Measurements from ENCODE around the gene PAK1. TPM values are rescaled to one million over a fixed set of nuclear protein-coding genes. Genes with fewer than 3 reads are reported as not detected.

PAK1 gene
- total and polyA plus RNA-seq, 2 donors (not counting 3 experiments of a cell fraction or from before 2014, with no cell fraction given): 5.6 to 12.9 TPM

- H3K9me3 ChIP-seq (replicated peaks; ENCODE audit: control insufficient read depth, insufficient read depth, low read length): no peaks in the 10 kb centered on the region
- TF ChIP-seq JUN (IDR thresholded peaks at IDR 0.05; ENCODE audit: borderline replicate concordance, insufficient read depth, insufficient read length, low read depth): no peak
- TF ChIP-seq EZH2 (IDR thresholded peaks at IDR 0.05; ENCODE audit: borderline replicate concordance, low read depth, low read length, severe bottlenecking): no peak
- no peak for TF ChIP-seq MAX (IDR thresholded peaks at IDR 0.05; ENCODE audit: insufficient read depth, insufficient read length)
- no peak for TF ChIP-seq CTCF (IDR thresholded peaks at IDR 0.05; ENCODE audit: extremely low read depth in 1 of 2, insufficient read depth in 1 of 2, low read depth in 1 of 2, low read length in 2 of 2)
- TF ChIP-seq POLR2A (IDR thresholded peaks at IDR 0.05; ENCODE audit: low read depth, low read length): no peak
- TF ChIP-seq FOS (IDR thresholded peaks at IDR 0.05; ENCODE audit: borderline replicate concordance, insufficient read depth, low read length): no peak
- no peak for TF ChIP-seq MYC (IDR thresholded peaks at IDR 0.05; ENCODE audit: low read depth, low read length)
- no peak for TF ChIP-seq POLR2AphosphoS5 (IDR thresholded peaks at IDR 0.05; ENCODE audit: insufficient read depth, low read depth, low read length)
- no peak for TF ChIP-seq GATA2 (IDR thresholded peaks at IDR 0.05; ENCODE audit: insufficient read depth, insufficient read length, low read depth, low read length)
- no peak overlapping the region for H3K4me2 ChIP-seq (ENCODE audit: insufficient read depth, low read length)
- no TSS peak for BruUV-seq (replicated peaks)
- no peak overlapping the region for H3K27ac ChIP-seq (ENCODE audit: insufficient read depth, low read depth, low read length)
- dilution Hi-C loops (cut with MboI; ENCODE audit: extremely low pct_ligation_motif_present, low sequenced_read_pairs) (no loop called here), intact Hi-C loops (cut with micrococcal nuclease) (no loop called here)
- no peaks in the 10 kb centered on the region for H4K20me1 ChIP-seq (replicated peaks; ENCODE audit: control insufficient read depth, extremely low read depth, insufficient read depth, low read length)
- FAIRE-seq (no peak), DNase-seq (ENCODE audit: low read depth, low spot score) (no peak)
- H2AFZ ChIP-seq (ENCODE audit: low read depth, low read length): no peak overlapping the region
- no peaks in the 10 kb centered on the region for H3K36me3 ChIP-seq (ENCODE audit: control insufficient read depth in 2 of 2, extremely low read depth in 1 of 2, insufficient read depth in 2 of 2, low read length in 2 of 2)
- ChIA-PET POLR2A (no interaction called here), CTCF (interaction anchor here (1.0 kb wide), 1 partner anchor 37 kb away, joined by 3 read pairs; no protein-coding TSS in a partner anchor)
- no peaks in the 10 kb centered on the region for H3K4me1 ChIP-seq (ENCODE audit: control insufficient read depth, extremely low read depth, insufficient read depth, low read length)
- no peak overlapping the region for H3K9ac ChIP-seq (replicated peaks; ENCODE audit: extremely low read depth, insufficient read depth, low read length)
- H3K4me3 ChIP-seq (replicated peaks in 1 of 3; ENCODE audit: insufficient read depth in 1 of 3, low read depth in 1 of 3, low read length in 3 of 3): no peak overlapping the region
- no peaks in the 10 kb centered on the region for H3K9me1 ChIP-seq (replicated peaks; ENCODE audit: control insufficient read depth, extremely low read depth, insufficient read depth, low read length)
- peaks cover 0 to 1% of the 10 kb centered on the region in 2 experiments for H3K27me3 ChIP-seq (ENCODE audit: control insufficient read depth in 2 of 2, insufficient read depth in 2 of 2, low read length in 2 of 2)
- no peaks in the 10 kb centered on the region for H3K79me2 ChIP-seq (ENCODE audit: control insufficient read depth, insufficient read depth, low read length)
Observed at GRCh38 chr11:77522215-77522614, 48.3 kb upstream of the PAK1 start.

All from endothelial cell of umbilical vein (primary cell).